ENCODE data around the gene AOC1. TPM values are rescaled to one million over a fixed set of nuclear protein-coding genes. Genes with fewer than 3 reads are reported as not detected.

The AOC1 gene
- total RNA-seq, 1 donor from 2014 or later, result not detected

DNA sequence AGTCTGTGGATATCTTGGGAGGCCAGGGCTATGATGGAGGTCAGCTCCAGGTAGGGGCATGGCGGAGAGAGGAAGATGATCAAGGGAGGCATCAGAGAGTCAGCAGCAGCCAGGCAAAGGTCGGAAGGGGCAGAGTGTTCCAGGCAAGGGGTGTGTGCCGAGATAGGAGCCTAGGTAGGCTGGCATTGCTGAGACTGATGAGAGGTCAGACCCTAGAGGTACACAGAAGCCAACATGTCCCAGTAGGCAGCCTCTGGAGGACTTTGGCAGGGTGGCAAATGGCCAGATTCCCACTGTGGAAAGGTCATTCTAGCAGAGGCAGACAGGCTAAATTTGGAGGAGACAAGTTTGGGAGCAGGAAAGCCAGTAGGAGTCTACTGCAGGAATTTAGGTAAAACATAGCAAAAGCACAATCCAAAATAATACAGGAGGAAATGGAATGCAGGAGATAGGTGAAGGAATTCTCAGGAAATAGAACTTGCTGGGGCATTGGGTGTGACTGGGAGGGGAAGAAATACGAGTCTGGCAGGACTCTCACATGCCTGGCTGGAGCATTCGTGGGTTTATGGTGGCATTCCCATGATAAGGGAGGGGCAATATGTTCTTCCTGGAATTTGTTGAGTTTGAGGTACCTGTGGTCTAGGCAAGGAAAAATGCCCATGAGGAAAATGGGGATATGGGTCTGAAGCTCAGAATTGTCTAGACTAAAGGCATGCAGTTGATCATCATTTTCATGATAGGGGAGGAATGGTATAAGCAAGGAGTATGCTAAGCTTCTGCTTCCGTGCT, 26.1 kb upstream of the AOC1 start:
- no peaks in the 10 kb centered on the region for H3K36me3 Mint-ChIP-seq (ENCODE audit: unreplicated experiment)
- H3K4me3 Mint-ChIP-seq (ENCODE audit: unreplicated experiment), result no peak overlapping the region

DNA sequence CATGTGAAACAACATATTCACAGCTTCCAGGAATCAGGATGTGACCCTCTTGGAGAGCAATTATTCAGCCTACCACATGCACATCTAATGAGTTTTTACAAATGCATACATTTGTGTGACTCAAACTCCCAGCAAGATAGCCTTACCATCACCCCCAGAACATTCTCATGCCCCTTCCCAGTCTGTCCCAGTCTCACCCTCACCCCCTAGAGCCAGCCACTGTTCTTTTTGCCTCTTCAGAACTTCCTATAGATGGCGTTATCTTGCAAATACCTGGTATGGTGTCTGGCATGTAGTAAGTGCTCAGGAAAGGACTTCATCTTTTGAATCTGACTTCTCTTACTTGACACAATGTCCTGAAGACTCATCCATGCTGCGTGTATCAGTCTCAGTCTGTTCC, 23.9 kb upstream of the AOC1 start:
- H3K27me3 Mint-ChIP-seq (ENCODE audit: unreplicated experiment), result peaks cover 1% of the 10 kb centered on the region
- H3K27ac Mint-ChIP-seq (ENCODE audit: unreplicated experiment), result no peak overlapping the region
- TF ChIP-seq, protein P1, sequence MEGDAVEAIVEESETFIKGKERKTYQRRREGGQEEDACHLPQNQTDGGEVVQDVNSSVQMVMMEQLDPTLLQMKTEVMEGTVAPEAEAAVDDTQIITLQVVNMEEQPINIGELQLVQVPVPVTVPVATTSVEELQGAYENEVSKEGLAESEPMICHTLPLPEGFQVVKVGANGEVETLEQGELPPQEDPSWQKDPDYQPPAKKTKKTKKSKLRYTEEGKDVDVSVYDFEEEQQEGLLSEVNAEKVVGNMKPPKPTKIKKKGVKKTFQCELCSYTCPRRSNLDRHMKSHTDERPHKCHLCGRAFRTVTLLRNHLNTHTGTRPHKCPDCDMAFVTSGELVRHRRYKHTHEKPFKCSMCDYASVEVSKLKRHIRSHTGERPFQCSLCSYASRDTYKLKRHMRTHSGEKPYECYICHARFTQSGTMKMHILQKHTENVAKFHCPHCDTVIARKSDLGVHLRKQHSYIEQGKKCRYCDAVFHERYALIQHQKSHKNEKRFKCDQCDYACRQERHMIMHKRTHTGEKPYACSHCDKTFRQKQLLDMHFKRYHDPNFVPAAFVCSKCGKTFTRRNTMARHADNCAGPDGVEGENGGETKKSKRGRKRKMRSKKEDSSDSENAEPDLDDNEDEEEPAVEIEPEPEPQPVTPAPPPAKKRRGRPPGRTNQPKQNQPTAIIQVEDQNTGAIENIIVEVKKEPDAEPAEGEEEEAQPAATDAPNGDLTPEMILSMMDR (IDR thresholded peaks at IDR 0.05; ENCODE audit: partially characterized antibody, unreplicated experiment), result no peak
- no peak for DNase-seq
- H3K9me3 Mint-ChIP-seq (ENCODE audit: unreplicated experiment), result no peaks in the 10 kb centered on the region
- no peaks in the 10 kb centered on the region for H3K4me1 Mint-ChIP-seq (ENCODE audit: low read depth, unreplicated experiment)
- H3K36me3 Mint-ChIP-seq (ENCODE audit: unreplicated experiment), result no peaks in the 10 kb centered on the region
- H3K4me3 Mint-ChIP-seq (ENCODE audit: unreplicated experiment), result no peak overlapping the region

More for the DNA sequence above, 26.1 kb upstream of the AOC1 start:
- DNase-seq, result no peak
- Mint-ChIP-seq H3K9me3 (ENCODE audit: unreplicated experiment) (no peaks in the 10 kb centered on the region), H3K27ac (ENCODE audit: unreplicated experiment) (no peak overlapping the region), H3K27me3 (ENCODE audit: unreplicated experiment) (peaks cover 1% of the 10 kb centered on the region), H3K4me1 (ENCODE audit: low read depth, unreplicated experiment) (no peaks in the 10 kb centered on the region)
- TF ChIP-seq, protein P1 (IDR thresholded peaks at IDR 0.05; ENCODE audit: partially characterized antibody, unreplicated experiment), result no peak

DNA sequence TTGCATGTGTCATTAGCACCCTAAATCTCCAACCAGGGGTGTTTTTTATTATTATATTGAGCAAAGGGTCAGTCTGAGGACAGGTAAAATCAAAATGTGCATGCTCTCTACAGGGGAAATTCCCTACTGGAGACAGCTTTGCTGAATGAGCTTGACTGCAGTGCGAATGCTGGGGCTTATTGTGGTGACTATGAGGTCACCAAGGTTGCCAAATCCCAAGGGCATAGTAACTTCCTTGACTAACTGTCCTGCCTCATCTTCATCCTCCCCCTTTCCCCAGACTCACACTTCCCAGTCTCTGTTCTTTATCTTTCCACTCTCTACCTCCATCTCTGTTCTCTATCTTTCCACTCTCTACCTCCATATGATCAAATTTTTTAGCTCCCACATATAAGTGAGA, 22.9 kb upstream of the AOC1 start:
- DNase-seq, result no peak
- H3K4me3 Mint-ChIP-seq (ENCODE audit: unreplicated experiment), result no peak overlapping the region
- no peaks in the 10 kb centered on the region for H3K9me3 Mint-ChIP-seq (ENCODE audit: unreplicated experiment)
- no peak overlapping the region for H3K27ac Mint-ChIP-seq (ENCODE audit: unreplicated experiment)
- TF ChIP-seq, protein P1 (IDR thresholded peaks at IDR 0.05; ENCODE audit: partially characterized antibody, unreplicated experiment), result no peak
- no peaks in the 10 kb centered on the region for H3K4me1 Mint-ChIP-seq (ENCODE audit: low read depth, unreplicated experiment)
- H3K27me3 Mint-ChIP-seq (ENCODE audit: unreplicated experiment), result peaks cover 1% of the 10 kb centered on the region
- H3K36me3 Mint-ChIP-seq (ENCODE audit: unreplicated experiment), result no peaks in the 10 kb centered on the region

DNA sequence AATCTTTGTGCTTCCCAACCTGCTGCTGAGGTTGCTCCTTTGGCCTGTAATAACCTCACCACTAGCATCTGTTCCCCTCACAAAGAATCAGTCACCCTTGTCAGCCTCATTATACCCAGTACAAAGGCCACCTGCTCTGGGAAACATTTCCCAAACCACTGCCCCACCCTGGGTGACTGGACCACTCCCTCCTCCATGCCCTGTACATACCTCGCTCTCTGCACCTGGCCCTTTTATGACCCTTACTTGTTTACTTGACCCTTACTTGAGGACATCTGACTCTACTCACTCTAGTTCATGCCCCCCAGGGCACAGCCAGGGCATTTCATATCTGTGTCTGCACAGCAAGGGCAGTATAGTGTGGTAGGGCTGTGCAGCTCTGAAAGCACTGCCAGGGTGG, 21.4 kb upstream of the AOC1 start:
- Mint-ChIP-seq H3K9me3 (ENCODE audit: unreplicated experiment) (no peaks in the 10 kb centered on the region), H3K27ac (ENCODE audit: unreplicated experiment) (no peak overlapping the region), H3K36me3 (ENCODE audit: unreplicated experiment) (no peaks in the 10 kb centered on the region), H3K27me3 (ENCODE audit: unreplicated experiment) (peaks cover 1% of the 10 kb centered on the region), H3K4me3 (ENCODE audit: unreplicated experiment) (no peak overlapping the region), H3K4me1 (ENCODE audit: low read depth, unreplicated experiment) (no peaks in the 10 kb centered on the region)
- TF ChIP-seq, protein P1 (IDR thresholded peaks at IDR 0.05; ENCODE audit: partially characterized antibody, unreplicated experiment), result no peak
- no peak for DNase-seq

DNA sequence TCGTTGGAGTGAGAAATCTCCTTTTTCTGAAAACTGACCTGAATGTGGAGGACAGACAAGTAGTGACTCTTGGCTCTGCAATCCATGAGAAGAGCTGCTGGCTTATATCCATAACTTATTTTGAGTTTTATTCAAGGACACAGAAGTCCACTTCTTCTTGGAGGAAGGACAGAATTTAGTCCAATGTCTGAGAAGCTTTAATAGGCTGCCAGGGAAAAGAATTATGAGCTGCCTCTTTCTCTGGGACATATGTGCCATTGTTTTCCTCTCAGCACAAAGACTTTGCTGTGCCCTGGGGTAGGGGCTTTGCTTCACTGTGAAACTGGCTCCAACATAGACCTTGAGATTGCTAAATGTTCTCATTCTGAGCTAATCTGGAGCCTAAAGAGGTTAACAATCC, 20.5 kb upstream of the AOC1 start:
- no peak for DNase-seq
- TF ChIP-seq, protein P1 (IDR thresholded peaks at IDR 0.05; ENCODE audit: partially characterized antibody, unreplicated experiment), result no peak
- H3K27me3 Mint-ChIP-seq (ENCODE audit: unreplicated experiment), result no peaks in the 10 kb centered on the region
- H3K4me1 Mint-ChIP-seq (ENCODE audit: low read depth, unreplicated experiment), result no peaks in the 10 kb centered on the region
- no peak overlapping the region for H3K4me3 Mint-ChIP-seq (ENCODE audit: unreplicated experiment)
- H3K36me3 Mint-ChIP-seq (ENCODE audit: unreplicated experiment), result no peaks in the 10 kb centered on the region
- no peaks in the 10 kb centered on the region for H3K9me3 Mint-ChIP-seq (ENCODE audit: unreplicated experiment)
- no peak overlapping the region for H3K27ac Mint-ChIP-seq (ENCODE audit: unreplicated experiment)

All from glutamatergic neuron (in vitro differentiated cells).